Choroid plexus epithelial cell (primary cell): ENCODE data around the gene ZFP36L1.

Experiments used
- DNase-seq: peaks from one replicate; pipeline ENCODE4 v3.0.0-alpha.2; 2010; ENCODE audit warnings: low read depth
- H3K4me3 ChIP-seq: 2 replicates; pipeline ENCODE4 v1.5.1; 2011; ENCODE audit warnings: low read depth, mild to moderate bottlenecking, control low read depth, low read length, moderate library complexity
- CTCF ChIP-seq: conservative IDR thresholded peaks from 2 replicates; pipeline ENCODE4 v1.5.1; 2011; ENCODE audit warnings: low read depth, mild to moderate bottlenecking, control low read depth, inconsistent platforms, low read length, moderate library complexity

Gene ZFP36L1

GRCh38 chr14:68788275-68788995 is 4.4 kb downstream of the ZFP36L1 start:
- no peak for DNase-seq
- peak overlapping the region; percentile 98 for H3K4me3 ChIP-seq
- TF ChIP-seq CTCF: no peak

GRCh38 chr14:68787092-68787992 is 5.5 kb downstream of the ZFP36L1 start:
- no peak for DNase-seq
- H3K4me3 ChIP-seq: no peak overlapping the region
- TF ChIP-seq CTCF: no peak

GRCh38 chr14:68786491-68787091 is 6.3 kb downstream of the ZFP36L1 start:
- DNase-seq: peak; percentile 59
- H3K4me3 ChIP-seq: no peak overlapping the region

GRCh38 chr14:68785534-68786490 is 7.1 kb downstream of the ZFP36L1 start:
- H3K4me3 ChIP-seq: no peak overlapping the region
- TF ChIP-seq CTCF: no peak
- no peak for DNase-seq

More at GRCh38 chr14:68786491-68787091, 6.3 kb downstream of the ZFP36L1 start:
- no peak for TF ChIP-seq CTCF

- DNase-seq: no peak
- no peak for TF ChIP-seq CTCF
- no peak overlapping the region for H3K4me3 ChIP-seq
Observed at GRCh38 chr14:68784978-68785533, 7.8 kb downstream of the ZFP36L1 start.
